Measurements from ENCODE around the gene DACT2. TPM values are rescaled to one million over a fixed set of nuclear protein-coding genes. Genes with fewer than 3 reads are reported as not detected.

Gene DACT2
- total RNA-seq, 4 donors from 2014 or later, result 0.38 TPM; not detected in 3

DNA sequence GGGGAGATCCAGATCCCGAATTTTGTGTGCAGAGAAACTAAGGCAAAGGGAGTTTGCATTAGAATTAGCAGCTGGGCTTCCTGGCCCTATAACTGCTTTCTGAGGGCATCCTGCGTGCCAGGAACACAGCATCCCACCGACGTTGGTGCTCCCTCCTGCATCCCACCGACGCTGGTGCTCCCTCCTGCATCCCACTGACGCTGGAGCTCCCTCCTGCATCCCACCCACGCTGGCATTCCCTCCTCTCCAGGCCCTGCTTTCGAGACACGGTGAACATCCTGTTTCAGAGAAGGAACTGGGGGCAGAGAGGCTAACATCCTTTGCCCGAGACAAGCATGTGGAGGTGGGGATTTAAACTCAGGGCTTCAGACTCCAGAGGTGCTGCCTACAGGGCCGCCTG, 44.4 kb downstream of the DACT2 start:
- TF ChIP-seq, protein P1, sequence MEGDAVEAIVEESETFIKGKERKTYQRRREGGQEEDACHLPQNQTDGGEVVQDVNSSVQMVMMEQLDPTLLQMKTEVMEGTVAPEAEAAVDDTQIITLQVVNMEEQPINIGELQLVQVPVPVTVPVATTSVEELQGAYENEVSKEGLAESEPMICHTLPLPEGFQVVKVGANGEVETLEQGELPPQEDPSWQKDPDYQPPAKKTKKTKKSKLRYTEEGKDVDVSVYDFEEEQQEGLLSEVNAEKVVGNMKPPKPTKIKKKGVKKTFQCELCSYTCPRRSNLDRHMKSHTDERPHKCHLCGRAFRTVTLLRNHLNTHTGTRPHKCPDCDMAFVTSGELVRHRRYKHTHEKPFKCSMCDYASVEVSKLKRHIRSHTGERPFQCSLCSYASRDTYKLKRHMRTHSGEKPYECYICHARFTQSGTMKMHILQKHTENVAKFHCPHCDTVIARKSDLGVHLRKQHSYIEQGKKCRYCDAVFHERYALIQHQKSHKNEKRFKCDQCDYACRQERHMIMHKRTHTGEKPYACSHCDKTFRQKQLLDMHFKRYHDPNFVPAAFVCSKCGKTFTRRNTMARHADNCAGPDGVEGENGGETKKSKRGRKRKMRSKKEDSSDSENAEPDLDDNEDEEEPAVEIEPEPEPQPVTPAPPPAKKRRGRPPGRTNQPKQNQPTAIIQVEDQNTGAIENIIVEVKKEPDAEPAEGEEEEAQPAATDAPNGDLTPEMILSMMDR (IDR thresholded peaks at IDR 0.05; ENCODE audit: low read depth), result no peak

DNA sequence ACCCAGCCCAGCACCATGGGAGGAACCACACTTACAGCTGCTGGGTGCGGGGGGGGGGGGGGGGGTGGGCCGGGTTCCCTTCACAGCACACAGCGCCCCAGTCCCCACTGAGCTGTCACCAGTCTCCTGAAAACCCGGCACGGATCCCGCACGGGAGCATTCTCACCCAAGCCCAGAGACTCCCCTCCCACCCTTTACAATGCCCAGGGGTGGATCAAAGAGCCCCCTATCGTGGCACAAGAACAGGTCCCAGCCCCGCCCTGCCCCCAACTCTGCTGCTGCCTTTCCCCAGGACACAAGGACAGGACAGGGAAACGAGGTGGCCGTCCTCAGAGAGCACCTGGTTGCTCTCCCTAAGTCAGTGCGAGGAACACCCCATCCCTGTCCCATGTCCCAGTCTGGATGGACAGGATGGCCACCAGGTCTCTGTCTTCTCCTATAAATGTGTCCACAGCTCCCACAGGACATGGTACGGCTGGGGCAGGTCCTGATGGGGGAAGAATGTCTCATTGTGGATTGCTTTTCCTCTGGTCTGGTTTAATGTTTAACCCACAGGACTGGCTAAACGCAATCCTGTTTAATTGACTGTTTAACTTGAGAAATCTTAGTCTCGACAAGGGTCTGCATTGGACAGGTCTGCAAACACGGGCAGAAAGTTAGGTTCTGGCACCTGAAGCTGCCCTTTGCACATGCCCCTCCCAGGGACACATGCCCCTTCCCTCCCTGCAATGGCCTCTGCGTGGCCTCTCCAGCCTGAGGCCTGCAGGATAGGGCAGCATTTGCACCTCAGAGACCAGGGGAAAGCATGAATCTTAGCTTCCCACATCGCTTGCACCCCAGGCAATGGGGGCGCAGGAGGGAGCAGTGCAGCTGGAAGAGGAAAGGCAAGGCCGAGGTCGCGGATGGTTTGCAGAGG, 45.3 kb downstream of the DACT2 start:
- TF ChIP-seq, protein P1 (IDR thresholded peaks at IDR 0.05; ENCODE audit: low read depth), result no peak

DNA sequence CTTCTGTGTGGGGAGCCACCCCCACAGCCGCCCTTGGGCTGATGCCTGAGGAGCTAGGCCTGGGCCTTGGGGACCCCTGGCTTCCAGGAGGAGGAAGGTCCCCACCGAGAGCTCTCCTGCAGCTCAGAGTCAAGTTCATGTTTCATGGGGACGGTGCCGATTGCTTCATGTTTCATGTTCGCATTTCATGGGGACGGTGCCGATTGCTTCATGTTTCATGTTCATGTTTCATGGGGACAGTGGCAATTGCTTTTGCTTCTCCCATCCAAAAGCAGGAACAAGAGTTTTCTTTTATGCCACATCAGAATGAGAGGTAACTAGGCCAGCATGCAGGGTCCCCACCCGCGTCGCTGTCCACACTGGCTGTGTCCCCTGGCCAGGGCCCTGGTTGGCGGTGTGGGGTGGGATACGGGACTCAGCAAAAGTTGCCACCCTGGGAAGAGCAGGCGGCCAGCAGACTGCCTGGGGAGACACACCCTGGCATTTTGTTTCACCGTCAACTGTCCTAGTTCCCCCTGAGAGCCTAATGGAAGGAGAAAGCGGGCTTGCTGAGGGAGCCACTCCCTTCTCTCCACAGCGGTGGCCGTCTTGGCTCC, 46.0 kb downstream of the DACT2 start:
- TF ChIP-seq, protein P1 (IDR thresholded peaks at IDR 0.05; ENCODE audit: low read depth), result no peak

DNA sequence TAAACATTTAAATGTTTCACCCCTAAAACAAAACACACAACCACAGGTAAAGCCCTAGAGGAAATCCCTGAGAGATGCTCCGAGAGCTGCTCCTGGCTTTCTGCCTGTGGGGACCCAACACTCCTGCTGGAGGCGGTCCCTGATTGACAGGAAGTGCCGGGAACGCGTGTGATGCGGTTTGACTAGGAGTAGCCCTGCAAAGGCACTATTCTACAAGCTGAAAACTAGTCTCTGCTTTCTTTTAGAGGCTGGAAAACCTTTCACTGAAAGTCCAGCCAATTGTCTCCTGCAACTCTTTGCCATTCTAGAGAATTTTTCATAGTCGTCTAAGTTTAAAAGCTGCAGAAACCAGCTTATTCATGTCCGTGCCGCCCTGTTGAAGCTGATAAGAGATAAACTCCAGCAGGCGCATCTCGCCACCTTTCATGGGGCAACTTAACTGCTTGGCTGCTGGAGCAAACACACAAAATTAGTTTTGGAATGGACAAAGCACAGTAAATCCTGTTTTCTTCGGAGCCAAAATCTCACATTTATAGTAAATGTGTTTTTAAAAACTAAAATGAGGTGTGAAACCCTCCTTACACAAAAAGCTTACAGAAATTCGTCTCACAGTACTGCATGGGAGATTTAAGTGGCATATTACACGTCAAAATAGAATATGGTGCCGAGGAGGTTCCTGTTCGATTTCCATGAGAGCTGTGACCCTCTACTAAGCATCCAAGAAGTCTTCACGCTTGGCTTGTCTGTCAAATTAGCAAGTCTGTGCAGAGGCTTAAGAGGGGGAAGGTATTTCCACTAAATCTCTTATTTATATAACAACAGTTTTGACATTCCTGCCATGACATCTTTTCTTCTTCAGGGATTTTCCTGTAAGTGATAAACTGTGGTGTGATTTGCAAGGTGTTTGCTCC, 46.9 kb downstream of the DACT2 start:
- TF ChIP-seq, protein P1 (IDR thresholded peaks at IDR 0.05; ENCODE audit: low read depth), result no peak

DNA sequence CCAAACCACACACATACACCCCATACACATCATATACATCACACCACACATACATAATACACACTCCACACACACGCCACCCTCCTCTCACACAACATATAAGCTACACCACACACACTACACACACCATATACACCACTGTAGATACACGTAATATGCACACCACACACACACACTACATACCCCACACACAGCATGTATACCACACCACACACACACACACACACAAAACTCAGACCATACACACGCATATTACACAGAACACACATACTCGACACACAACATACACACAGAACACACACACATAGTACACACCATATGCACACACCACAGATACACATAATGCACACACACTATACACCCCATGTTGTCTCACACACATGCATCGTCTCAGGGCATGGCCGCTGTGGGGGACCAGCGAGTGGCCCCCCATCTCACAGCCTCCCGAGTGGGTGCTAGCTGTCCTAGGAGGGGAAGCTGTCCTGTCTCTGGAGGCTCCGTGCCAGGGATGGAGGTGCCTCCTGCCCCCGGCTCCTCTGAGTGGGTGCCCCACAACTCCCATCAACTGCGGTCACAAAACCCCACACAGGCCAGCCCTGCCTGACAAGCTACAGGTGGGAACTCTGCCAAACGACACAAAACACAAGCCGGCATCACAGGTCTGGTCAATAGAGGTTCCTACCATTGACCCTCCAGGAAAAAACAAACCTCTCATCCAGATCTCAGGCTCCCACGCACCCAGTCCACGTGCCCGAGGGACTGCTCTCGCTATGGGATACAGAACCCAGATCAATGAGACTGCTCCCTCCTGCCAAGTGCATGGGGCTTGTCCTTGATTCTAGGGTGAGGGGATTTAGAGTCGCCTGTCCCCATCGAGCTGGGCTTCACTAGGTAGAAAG, 49.1 kb downstream of the DACT2 start:
- TF ChIP-seq, protein P1 (IDR thresholded peaks at IDR 0.05; ENCODE audit: low read depth), result no peak

DNA sequence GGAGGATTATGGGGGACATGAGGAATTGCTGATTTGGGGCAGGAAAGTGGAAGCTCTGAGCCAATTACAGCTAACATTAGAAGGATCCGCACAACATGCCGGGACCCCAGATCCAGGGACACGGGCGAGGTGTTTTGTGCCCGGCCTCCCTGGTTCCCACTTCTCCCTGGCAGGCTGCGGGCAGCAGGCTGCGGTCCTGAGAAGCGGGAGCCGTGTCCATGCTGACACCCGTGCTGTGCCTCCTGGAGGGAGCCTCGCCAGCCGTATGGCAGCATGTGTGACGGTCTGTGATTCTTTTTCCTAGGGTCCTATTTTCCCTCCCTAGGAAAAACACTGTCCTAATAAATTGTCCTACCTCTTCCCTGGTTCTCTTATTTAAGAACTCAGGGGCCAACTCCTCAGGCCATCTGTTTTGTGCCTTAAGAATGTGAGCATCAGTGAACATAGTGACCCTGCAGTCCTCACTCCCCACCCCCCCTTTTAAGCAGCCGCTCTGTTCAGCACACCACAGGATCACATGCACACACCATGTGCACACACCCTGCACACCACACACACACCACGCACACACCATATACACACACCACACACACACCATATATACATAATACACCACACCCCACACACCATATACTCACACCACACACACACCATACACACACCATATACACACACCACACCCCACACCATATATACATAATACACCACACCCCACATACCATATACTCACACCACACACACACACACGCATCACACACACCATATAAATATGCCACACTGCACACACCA, 49.9 kb downstream of the DACT2 start:
- TF ChIP-seq, protein P1 (IDR thresholded peaks at IDR 0.05; ENCODE audit: low read depth), result no peak
